SKM-1 treated with dmso at 0.1 percent for 144 hours (cell line): ENCODE results near the gene ACOX3.

Source experiments
- DNase-seq: peaks from one replicate; lab custom pipeline; 2025; ENCODE audit not compliant: unreplicated experiment; lab: John Stamatoyannopoulos, UW

ACOX3 gene

DNA sequence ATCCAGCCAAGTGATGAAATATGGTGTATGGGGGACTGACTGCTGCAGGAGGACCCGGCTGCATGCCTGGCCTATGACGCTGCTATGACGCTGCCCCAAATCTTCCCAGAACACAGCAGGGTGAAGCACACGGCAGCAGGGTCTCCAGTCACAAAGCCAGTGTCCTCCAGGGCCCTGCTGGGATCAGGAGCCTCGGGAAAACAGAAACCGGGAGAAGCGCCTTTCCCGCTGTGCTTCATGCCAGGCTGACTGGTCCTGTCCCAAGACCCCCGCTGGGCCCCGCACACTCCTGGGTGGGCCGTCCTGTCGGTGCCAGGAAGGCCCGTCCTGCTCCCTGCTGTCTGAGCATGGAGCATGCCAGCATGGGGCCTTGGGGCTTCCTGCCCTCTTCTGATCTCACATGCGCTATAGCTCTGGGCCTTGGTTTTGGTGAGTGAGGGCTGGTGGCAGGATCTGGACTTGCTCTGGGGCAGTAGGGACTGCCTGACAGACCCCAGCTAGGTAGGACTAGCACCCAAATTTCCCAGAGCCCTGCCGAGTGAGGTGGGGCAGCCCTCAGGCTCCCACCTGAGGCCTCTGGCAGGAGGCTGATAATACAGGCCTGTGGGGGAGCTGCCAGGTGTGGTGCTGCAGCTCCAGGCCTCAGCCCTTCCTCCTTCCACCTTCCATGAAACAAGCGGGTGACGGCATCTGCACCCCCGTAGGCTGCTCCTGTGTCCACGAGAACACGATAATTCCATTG lies 64.0 kb downstream of the ACOX3 start:
- no peak for DNase-seq

DNA sequence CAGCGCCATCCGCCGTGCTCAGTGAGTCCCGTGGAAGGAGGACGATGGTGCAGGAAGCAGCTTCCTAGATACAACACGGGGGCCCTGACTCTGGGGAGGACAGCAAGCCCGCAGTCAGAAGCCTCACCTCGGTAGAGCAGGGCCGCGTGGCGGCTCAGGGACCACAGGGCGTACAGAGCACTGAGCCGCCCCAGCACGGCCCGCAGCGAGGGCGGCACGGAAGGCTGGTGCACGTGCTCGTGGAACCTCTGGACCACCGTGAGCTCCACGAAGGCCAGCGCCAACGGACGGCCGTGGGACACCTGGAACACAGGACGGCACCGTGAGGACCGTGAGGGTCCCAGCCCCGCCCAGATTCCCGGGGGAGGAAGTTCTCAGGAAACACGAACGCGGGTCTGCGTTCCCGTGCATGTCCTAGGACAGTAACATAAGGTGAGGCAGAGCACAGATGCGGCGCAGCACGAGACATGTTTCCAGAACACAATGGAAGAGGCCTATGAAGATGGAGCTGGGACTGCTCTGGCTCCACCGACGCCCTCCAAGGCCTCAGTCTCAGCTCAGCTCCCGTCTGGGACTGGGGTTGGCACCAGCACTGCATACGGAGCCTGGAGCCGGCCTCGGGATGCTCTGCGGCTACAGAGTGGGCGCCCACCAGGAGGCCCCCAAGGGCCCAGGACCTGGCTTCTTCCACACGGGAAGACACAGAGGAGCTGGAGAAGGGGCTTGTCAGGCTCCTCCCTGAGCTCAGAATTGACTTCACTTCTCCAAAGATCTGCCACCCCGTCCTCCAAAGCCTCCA lies 65.5 kb downstream of the ACOX3 start:
- no peak for DNase-seq

DNA sequence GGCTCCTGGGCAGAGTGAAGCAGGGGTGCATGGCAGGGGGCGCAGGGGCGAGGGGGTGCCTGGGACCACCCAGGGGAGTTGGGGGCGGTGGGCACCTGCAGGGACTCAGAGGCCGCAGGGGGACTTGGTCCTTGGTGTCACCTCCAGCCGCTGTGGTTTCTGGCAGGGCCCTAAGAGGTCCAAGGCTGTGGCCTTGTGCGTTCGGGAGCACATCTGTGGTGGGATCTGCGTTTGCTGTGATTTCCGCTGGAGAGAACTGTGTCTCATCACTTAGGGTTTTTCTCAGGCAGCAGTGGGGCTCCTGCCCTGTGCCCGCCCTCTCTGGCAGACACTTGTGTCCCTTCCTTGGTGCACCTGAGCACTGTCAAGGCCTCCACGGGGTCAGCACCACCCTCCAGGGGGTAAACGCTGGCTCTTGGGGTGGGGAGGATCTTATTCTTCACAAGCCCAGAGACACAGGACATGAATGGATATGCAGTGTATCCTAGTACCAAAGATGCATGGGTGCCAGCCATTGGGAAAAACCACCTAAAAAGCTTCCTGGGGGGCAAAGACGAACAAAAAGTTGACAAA lies 66.5 kb downstream of the ACOX3 start:
- DNase-seq: no peak

DNA sequence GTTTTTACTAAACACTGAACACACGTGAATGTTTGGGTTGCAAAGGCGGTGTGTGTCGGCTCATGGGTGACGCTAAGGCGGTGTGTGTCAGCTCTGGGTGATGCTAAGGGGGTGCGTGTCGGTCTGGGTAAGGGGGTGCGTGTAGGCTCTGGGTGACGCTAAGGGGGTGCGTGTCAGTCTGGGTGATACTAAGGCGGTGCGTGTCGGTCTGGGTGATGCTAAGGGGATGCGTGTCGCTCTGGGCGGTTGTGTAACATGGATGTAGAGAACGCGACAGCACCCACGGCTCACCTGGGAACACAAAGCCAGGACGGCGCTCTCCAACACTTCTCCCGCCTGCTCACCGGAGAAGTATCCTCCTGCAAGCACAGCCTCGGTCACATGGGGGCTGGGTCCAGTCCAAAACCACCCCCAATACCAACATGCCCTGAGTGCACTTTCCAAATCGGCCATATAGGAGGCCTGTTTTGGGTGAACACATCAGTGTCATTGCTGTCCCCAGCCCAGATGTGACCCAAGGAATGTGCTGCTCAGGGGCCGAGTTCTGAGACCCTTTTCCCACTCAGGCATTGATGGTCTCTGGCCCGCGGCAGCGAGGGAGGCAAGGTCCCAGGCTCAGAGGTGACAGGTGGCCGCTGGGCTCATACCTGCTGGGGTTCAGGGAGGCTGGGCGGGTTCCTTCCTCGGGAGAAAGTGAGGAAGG lies 67.1 kb downstream of the ACOX3 start:
- DNase-seq: no peak

DNA sequence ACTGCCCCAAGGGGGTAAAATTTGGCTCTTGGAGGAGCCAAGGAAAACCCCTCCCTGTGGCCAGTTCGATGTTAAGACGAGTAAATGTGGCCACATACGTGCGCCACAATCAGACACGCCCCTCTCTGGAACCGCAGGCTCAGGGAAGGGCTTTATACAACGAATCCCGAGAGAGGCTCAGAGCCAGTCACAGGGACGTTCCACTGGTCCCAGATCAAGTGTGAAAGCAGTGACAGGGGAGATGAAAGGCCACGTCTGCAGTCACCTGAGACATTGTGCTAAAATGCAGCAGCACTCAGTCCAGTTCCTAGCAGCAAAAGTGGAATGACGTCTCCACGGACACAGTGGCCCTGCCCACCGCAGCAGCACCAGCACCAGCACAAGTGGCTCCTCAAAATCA lies 68.0 kb downstream of the ACOX3 start:
- no peak for DNase-seq

DNA sequence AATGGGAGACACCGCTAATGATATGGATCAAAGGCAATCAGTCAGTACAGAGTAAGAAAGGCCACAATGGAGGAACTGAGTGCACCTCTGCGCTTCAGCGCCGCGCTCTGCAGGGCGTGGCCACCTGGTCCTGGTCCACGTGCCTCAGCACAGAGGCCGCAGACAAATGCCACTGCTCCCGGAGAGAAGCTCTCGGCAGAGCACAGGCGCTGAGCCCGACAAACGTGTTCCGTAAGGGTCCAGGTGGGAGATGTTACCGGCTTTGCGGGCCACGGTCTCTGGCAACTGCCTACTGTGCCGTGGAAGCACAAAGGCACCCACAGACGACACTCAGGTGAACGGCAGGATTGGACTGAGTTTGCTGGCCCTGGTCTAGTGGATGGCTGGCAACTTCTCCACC lies 68.9 kb downstream of the ACOX3 start:
- DNase-seq: no peak

DNA sequence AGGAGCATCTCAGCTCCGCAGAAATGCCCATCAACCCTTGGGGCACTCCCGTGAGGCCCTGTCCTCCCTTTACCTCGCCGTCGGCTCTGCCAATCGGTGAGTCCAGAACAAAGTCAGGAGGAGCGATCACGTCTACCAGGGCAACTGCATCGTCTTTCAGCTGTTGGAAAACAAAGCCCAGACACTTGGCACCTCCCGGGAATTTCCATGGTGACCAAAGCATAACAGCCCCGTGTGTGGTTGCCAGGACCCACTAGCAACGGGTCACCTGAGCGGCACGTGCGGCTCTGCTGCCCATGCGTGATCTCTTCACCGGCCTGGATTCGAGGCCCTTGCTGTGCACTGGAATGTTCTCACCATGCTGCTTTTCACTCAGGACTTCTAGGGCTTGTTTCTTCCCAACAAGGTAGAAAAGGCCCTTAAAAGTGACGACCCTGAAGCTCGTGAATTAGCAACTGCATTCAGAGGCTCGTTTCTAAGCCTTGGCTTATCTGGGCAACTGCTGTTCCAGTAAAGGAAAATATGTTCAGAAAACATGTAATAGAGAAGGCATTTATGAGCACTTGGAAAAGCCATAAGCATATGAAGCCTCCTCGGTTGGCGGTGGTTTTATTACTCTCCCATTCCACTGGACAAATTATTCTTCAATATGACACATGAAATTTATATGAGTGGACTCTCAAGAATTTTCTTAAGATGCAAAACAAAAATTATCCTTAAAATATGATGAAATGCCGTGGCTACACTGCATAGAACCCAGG lies 69.5 kb downstream of the ACOX3 start:
- no peak for DNase-seq

DNA sequence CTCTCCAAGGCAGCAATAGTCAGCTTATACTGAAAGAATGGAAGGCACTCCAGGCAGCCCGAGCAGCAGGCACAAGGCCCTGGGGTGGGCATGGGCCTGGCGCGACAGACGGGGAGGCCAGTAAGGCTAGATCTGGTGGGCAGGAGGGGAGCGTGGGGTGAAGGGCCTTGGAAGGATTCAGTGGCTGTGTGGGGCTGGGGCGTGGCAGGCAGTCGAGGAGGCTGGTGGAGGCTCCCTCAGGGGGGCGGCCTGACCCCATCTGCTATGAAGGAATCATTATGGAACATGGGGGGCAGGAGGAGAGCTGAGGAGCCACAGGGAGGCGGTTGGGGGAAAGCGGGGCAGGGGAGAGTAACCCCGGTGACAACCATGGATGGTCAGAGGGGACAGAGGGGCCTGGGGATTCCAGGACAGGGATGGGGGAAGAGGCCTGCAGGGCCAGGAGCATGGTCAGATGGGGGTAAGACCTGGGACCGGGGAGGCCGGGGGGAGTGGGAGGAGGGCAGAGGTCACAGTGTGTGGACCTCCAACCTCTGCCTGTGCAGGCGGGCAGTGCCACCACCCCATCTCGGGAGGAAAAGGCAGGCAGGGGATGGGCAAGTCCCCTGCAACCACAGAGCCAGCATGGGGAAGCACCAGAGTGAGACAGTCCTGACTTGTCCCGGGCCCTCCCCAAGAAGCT lies 70.3 kb downstream of the ACOX3 start:
- DNase-seq: no peak

DNA sequence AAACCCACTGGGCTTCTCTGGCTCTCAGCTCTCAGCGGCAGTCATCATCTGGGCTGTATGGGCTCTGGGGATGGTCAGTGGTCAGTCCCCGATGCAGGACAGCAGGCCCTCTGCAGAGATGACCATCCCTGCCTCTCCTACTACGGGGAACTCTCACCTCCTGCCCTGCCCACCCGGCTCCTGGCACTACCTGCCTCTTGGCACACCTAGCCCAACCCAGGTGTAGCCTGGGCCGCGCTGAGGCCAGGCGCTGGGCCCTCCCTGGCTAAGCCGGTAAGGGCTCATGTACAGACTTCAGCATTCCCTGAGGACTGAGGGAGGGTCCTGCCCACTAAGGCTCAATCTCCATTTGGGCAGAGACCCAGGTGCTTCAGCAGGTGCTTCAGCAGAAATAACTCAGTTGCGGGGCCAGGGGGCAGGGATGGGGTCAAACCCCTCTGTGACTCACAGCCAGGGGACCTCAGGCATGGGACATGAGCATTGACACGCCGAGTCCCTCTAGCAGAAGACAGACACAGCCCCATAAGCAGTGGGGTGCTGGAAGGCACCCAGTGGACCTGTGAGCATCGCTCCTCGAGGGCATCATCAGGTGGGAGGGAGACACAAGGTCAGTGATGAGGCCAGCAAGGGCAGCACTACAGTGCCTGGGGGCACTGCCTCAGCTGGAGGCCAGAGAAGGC lies 71.0 kb downstream of the ACOX3 start:
- DNase-seq: no peak

DNA sequence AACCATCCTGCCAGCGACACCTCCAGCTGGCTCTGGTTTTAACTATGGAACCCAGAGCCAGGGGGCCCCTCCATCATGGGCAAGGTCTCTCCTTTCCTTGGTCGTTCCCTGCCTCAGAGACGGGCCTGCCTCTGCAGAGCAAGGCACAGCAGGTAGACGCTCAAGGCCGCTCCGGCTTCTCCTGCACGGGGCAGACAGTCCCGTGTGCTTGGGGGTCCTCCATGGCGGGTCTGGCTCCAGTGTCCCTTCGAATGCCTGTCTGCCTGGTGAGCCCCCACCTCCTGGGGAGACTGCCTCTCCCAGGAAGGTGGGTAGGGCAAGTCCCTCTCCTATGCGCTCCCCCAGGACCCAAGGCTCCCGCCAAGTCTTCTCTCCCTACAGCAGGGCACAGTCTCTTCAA lies 71.5 kb downstream of the ACOX3 start:
- DNase-seq: no peak

DNA sequence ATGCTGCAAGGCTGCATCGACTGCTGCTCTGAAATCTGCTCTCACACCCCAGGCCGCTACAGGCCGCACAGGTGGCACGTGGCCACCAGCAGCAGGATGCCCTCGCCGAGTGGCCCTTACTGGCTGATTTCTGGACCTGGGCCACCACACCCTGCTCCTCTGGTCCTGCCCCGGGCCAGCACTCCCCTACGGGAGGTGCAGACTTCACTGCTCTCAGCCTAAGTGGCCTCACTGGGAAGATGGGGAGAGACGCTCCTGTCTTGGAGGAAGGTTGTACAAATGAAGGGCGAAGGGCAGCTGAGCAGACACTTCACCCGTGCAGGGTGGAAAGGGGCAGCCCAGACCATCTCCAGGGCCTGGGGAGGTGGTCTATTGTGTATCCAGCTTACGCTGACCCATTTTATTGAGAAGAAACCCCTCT lies 72.5 kb downstream of the ACOX3 start:
- no peak for DNase-seq

DNA sequence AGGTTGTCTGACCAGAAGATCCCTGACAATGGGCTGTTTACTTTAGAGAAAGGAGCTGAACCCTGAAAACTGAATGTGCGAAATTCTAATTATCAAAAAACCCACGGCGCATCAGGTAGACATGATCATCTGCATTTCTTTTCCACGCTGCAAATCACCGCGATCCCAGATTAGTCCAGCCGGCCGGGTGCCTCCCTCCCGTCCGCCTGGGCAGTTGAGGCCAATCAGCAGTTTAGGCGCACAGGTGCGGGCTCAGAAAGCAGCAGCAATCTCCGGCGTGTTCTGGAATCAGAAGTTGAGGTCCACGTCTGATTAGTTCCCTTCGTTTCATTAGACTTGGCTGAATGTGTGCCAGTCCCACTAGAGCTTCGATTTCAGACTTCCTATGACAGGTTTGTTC lies 73.9 kb downstream of the ACOX3 start:
- no peak for DNase-seq

DNA sequence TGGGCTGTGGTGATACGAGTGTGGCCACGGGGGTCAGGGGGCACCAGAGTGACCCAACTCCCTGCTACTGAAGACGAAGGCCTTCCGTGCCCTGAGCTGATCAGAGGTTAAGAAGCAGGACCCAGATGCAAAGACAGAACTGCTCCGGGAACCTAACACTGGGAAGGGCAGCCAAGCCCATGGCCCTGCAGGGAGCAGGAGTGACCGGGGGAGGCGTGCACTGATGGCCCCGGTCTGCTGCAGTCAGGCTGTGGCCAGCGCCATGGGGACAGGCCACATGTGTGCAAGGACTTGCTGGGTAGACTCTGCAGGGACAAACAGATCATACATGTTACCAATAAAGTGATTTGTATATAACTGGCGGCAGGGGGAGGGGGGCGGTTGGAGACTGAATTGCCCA lies 74.6 kb downstream of the ACOX3 start:
- no peak for DNase-seq

DNA sequence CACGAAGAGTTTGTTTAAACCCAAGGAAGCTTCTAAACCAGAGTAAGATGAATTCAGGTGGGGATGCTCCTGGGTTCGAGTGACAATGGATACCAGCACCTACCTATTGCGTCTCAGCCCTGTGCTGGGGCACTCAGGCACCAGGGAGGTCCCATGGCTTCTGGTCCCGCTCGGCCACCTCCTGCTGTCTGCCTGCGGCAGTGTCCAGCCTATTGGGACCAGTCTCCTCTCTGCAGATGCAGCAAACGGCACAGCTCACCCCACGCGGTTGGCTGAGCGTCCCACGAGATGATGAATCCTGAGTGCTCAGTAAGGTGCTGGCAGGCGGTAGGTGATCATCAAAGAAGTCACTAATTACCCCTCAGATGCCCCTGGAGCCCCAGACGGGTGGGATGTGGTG lies 75.2 kb downstream of the ACOX3 start:
- no peak for DNase-seq

DNA sequence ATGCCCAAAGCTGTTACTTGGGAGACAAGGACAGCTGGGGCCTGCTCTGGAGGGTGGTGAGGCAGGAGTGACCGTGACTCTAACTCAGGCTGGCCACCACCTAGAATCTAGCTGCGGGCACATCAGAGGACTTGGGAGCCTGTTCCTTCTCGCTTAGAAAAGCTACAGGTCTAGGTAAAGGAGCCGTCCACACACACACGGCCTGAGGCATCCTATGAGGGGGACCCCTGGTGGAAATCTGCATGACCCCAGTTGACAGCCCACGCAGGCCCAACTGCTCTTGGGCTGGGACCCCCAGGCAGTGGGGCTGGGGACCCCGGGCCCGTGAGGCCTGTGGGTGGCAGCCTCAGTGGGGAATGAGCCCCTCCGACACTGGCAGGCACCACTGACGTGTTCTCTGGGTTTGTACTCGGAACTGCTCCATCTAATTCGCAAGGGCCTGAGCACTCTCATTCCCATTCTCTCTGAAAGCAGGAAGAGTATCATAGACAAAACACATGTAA lies 75.6 kb downstream of the ACOX3 start:
- DNase-seq: no peak

DNA sequence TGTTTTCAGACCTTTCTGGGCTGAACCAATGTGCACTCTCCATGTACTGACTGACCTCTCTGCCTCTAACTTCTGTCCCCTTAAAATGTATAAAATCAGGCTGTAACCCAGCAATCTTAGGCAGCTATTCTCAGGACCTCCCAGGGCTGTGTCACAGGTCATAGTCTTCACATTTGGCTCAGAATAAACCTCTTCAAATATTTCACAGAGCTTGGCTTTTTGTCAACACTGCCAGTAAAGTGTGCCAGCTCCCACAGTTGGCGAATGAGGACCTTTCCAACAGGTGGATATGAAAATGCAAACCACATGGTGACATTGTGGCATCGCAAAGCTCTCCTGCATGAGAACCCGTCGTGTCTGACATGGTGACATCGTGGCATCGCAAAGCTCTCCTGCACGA lies 76.4 kb downstream of the ACOX3 start:
- no peak for DNase-seq

DNA sequence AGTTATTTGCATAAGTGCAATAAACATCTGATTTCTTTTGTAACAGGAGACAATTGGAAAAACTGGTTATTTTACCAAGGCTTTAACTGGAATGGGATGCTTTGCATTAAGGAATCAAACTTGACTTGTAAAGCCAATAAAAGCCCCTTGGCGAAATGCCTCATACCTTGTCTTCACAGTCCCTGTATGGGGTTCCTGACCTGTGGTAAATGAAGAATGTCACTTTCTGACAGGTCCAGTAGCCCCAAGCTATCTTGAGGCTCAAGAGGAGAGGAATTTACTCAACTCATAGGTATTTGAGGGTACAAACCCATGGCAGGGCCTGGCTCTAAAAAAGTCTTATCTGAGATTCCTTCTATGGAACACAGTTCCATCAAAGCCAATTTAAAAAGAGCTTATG lies 78.0 kb downstream of the ACOX3 start:
- no peak for DNase-seq

DNA sequence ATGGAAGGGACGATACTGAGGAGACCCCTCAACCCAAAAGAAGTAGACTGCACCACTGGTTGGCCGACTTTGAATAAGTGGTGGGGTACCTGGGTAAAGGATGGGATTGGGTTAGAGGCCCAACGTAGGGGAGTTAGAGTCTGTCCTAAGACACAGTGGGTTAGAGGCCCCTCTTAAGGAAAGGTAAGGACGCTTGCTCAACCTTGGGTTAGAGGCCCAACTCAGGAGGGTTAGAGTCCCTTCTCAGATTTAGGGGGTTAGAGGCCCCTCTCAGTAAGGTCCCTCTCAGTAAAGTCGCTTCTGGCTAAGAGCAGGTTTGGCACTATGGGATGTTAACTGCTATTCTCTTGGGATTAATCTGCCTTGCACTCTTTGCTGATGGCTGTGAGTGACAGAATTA lies 81.3 kb downstream of the ACOX3 start:
- no peak for DNase-seq

DNA sequence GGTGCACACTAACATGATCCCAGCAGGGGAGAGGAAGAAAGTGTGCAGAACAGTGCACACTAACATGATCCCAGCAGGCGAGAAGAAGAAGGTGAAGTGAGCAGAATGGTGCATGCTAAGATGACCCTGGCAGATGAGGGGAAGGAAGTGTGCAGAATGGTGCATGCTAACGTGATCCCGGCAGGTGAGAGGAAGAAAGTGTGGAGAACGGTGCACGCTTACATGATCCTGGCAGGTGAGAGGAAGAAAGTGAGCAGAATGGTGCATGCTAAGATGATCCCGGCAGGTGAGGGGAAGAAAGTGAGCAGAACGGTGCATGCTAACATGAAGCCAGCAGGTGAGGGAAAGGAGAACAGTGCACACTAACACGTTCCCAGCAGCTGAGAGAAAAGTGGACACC lies 83.7 kb downstream of the ACOX3 start:
- no peak for DNase-seq
